OCI-LY7 (cell line): ENCODE results near the gene NFKBIB. TPM values are rescaled to one million over a fixed set of nuclear protein-coding genes. Genes with fewer than 3 reads are reported as not detected.

ENCODE experiments used
- BruUV-seq: library from RNA; stranded (reverse); fragments of 400-500 nt; replicated peaks from 2 replicates; lab custom pipeline; 2021; lab: Mats Ljungman, UMichigan
- CTCF ChIA-PET: fragments of 300-600 bp; sonication (Branson Sonifier 250); formaldehyde crosslinking; loops from one replicate; lab custom pipeline; 2022; ENCODE audit warnings: antibody characterized with exemption; ENCODE audit not compliant: unreplicated experiment; lab: Charles Lee
- POLR2A ChIA-PET: fragments of 300-600 bp; sonication (Branson Sonifier 250); formaldehyde crosslinking; loops from one replicate; lab custom pipeline; 2022; ENCODE audit warnings: antibody characterized with exemption; lab: Charles Lee
- DNase-seq: peaks from one replicate; pipeline ENCODE4 v3.0.0-alpha.2; 2015; ENCODE audit warnings: low spot score
- H2AFZ ChIP-seq: fragments of 200-600 bp; sonication (generic), shearing (Covaris generic); 2 replicates; pipeline ENCODE4 v1.6.1; 2014; ENCODE audit warnings: mild to moderate bottlenecking, antibody characterized with exemption, low read length, moderate library complexity
- H3K27ac ChIP-seq: fragments of 200-600 bp; sonication (generic); 2 replicates; pipeline ENCODE4 v1.5.1; 2014; ENCODE audit warnings: mixed run types, low read depth, mild to moderate bottlenecking, moderate library complexity, low read length, inconsistent platforms; ENCODE audit not compliant: poor library complexity, severe bottlenecking
- H3K36me3 ChIP-seq: fragments of 200-600 bp; sonication (generic); 2 replicates; pipeline ENCODE4 v1.6.1; 2014; ENCODE audit warnings: mild to moderate bottlenecking, antibody characterized with exemption, low read length, moderate library complexity, mixed read lengths; ENCODE audit not compliant: insufficient read depth
- H3K4me1 ChIP-seq: fragments of 200-600 bp; sonication (generic); 2 replicates; pipeline ENCODE4 v1.5.1; 2014; ENCODE audit warnings: mild to moderate bottlenecking, low read length; ENCODE audit not compliant: insufficient read depth, poor library complexity, severe bottlenecking
- H3K4me2 ChIP-seq: fragments of 200-600 bp; sonication (generic); 2 replicates; pipeline ENCODE4 v1.6.1; 2014; ENCODE audit warnings: mild to moderate bottlenecking, low read length
- H3K4me3 ChIP-seq: fragments of 200-600 bp; sonication (generic); 2 replicates; pipeline ENCODE4 v1.5.1; 2014; ENCODE audit warnings: mild to moderate bottlenecking, low read depth, low read length; ENCODE audit not compliant: poor library complexity, severe bottlenecking
- H3K79me2 ChIP-seq: fragments of 200-600 bp; sonication (generic); 2 replicates; pipeline ENCODE4 v1.6.1; 2016; ENCODE audit warnings: low read depth, mild to moderate bottlenecking, low read length, moderate library complexity, mixed read lengths; ENCODE audit not compliant: insufficient read depth
- H3K9me2 ChIP-seq: fragments of 200-600 bp; sonication (generic); 2 replicates; pipeline ENCODE4 v1.6.1; 2016; ENCODE audit warnings: mild to moderate bottlenecking, low read length, mixed read lengths; ENCODE audit not compliant: insufficient read depth
- H3K9me3 ChIP-seq: fragments of 200-600 bp; sonication (generic); 2 replicates; pipeline ENCODE4 v1.6.1; 2014; ENCODE audit warnings: mild to moderate bottlenecking, mixed run types, low read length, mixed read lengths
- H4K20me1 ChIP-seq: fragments of 200-600 bp; sonication (generic); 2 replicates; pipeline ENCODE4 v1.6.1; 2014; ENCODE audit warnings: mild to moderate bottlenecking, antibody characterized with exemption, low read length, moderate library complexity, mixed read lengths; ENCODE audit not compliant: insufficient read depth
- CTCF ChIP-seq: fragments of 200-600 bp; sonication (generic); conservative IDR thresholded peaks from 2 replicates; pipeline ENCODE4 v1.5.1; 2014; ENCODE audit warnings: mild to moderate bottlenecking, antibody characterized with exemption, low read length, moderate library complexity, mixed read lengths
- EZH2phosphoT487 ChIP-seq: fragments of 200-600 bp; sonication (generic); IDR thresholded peaks from 2 replicates; pipeline ENCODE4 v1.6.1; 2018; ENCODE audit warnings: low read depth, borderline replicate concordance, mild to moderate bottlenecking, mixed run types, antibody characterized with exemption, low read length, moderate library complexity, mixed read lengths
- intact Hi-C: fragments of 100-400 bp; cut with micrococcal nuclease; formaldehyde crosslinking; loops from one replicate; pipeline ENCODE4 v1.10.0; 2022; ENCODE audit not compliant: unreplicated experiment
- total RNA-seq, 2 experiments: library from RNA; depleted of rRNA in 1 of 2; stranded (reverse); fragments of >200 nt in 1 of 2; shearing (Covaris generic) in 1 of 2; gene quantifications; 2 replicates each; pipeline ENCODE4 v1.2.3, GENCODE V29; 2014 to 2022

The NFKBIB gene
- total RNA-seq, 2 experiments from 2014 or later: 20.4 to 25.3 TPM

DNA sequence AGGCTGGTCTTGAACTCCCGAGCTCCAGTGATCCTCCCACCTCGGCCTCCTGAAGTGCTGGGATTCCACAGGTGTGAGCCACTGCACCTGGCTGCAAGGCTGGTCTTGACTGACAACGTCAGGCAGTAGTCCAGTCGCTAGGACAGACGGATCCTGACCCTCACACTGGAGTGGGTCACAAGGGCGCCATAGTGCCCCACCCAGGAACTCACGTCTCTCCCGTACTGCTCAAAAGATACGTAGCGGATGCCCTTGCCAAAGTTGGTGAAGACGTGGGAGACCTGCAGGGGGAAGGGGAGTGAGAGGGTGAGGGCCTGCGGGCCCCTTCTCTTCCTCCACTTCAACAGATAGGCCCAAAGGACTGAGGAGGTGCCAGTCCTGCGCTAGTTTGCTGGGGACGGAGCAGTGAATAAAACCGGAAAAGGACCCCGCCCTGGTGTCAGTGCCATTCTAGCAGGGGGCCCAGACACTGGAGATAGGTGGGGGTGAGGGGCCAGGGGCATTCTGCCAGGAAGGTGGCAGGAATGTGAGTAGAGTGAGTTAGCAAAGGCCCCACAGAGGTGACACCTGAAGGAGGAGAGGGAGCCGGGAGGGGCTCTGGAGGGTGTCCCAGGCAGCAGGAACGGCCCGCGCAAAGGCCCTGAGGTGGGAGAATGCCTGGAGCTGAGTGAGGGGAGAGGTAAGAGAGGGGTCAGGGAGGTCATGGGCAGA lies 42.9 kb downstream of the NFKBIB start:
- Histone ChIP-seq H3K9me3 (no peaks in the 10 kb centered on the region), H4K20me1 (no peaks in the 10 kb centered on the region), H3K4me2 (no peak overlapping the region), H3K9me2 (no peaks in the 10 kb centered on the region), H3K36me3 (no peaks in the 10 kb centered on the region), H3K4me1 (no peaks in the 10 kb centered on the region), H3K79me2 (no peaks in the 10 kb centered on the region), H2AFZ (no peak overlapping the region), H3K4me3 (no peak overlapping the region), H3K27ac (no peak overlapping the region)
- no peak for DNase-seq
- intact Hi-C loops: no loop called here
- BruUV-seq: no TSS peak
- ChIA-PET CTCF (no interaction called here), POLR2A (no interaction called here)
- TF ChIP-seq EZH2phosphoT487: no peak
- TF ChIP-seq CTCF: no peak

DNA sequence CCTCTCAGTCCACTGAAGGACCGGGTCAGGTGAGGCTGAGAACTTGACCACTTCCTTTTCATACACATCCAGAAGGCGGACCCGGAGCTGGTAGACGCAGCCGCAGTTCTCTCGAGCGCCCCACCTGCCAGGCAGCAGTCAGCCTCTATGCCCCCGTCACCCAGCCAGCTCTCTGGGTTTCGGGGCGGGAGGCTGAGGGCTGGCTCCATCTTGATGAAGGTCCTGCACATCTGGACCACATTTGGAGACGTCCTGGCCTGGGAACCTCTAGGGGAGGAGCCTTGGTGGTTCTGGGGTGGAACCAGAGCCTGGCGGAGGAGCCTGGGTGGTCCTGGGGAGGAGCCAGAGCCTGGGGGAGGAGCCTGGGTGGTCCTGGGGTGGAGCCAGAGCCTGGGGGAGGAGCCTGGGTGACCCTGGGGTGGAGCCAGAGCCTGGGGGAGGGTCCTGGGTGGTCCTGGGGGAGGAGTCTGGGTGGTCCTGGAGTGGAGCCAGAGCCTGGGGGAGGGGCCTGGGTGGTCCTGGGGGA lies 45.3 kb downstream of the NFKBIB start:
- TF ChIP-seq EZH2phosphoT487 (no peak), CTCF (no peak)
- Histone ChIP-seq H3K9me2 (no peaks in the 10 kb centered on the region), H3K36me3 (no peaks in the 10 kb centered on the region), H2AFZ (no peak overlapping the region), H3K4me2 (no peak overlapping the region), H3K4me3 (no peak overlapping the region), H3K79me2 (no peaks in the 10 kb centered on the region), H3K27ac (no peak overlapping the region), H3K4me1 (no peaks in the 10 kb centered on the region), H4K20me1 (no peaks in the 10 kb centered on the region), H3K9me3 (no peaks in the 10 kb centered on the region)
- intact Hi-C loops: no loop called here
- no TSS peak for BruUV-seq
- no peak for DNase-seq
- ChIA-PET POLR2A (no interaction called here), CTCF (no interaction called here)

GRCh38 chr19:38945562-38946228 lies 45.9 kb downstream of the NFKBIB start:
- Histone ChIP-seq H3K4me2 (no peak overlapping the region), H3K4me1 (no peaks in the 10 kb centered on the region), H2AFZ (no peak overlapping the region), H3K9me2 (no peaks in the 10 kb centered on the region), H3K4me3 (no peak overlapping the region), H3K27ac (no peak overlapping the region), H3K9me3 (no peaks in the 10 kb centered on the region), H3K79me2 (no peaks in the 10 kb centered on the region), H4K20me1 (no peaks in the 10 kb centered on the region), H3K36me3 (no peaks in the 10 kb centered on the region)
- POLR2A ChIA-PET: no interaction called here
- TF ChIP-seq EZH2phosphoT487 (no peak), CTCF (no peak)
- intact Hi-C loops: no loop called here
- CTCF ChIA-PET: no interaction called here
- no TSS peak for BruUV-seq
- no peak for DNase-seq
